GM23338 (cell line): ENCODE results near the gene ASPDH. TPM values are rescaled to one million over a fixed set of nuclear protein-coding genes. Genes with fewer than 3 reads are reported as not detected.

Experiments used
- ATAC-seq: fragments of 200-7000 bp; cut with Tn5 transposase; 3 replicates; pipeline ENCODE4 v1.9.1; 2020
- DNase-seq: peaks from one replicate; pipeline ENCODE4 v3.0.0-alpha.2; 2015; ENCODE audit warnings: low spot score
- H2AFZ ChIP-seq: fragments of 200-600 bp; sonication (generic); 2 replicates; pipeline ENCODE4 v1.8.0; 2016; ENCODE audit warnings: antibody characterized with exemption, mild to moderate bottlenecking, moderate library complexity
- H3F3A ChIP-seq: fragments of 200-600 bp; sonication (generic); replicated peaks from 2 replicates; pipeline ENCODE4 v1.8.0; 2017; ENCODE audit warnings: antibody characterized with exemption, mixed run types, low read depth
- H3K27ac ChIP-seq: fragments of 200-600 bp; sonication (generic); 2 replicates; pipeline ENCODE4 v1.6.1; 2016; ENCODE audit warnings: low read depth
- H3K27me3 ChIP-seq: fragments of 200-600 bp; sonication (generic); 2 replicates; pipeline ENCODE4 v1.8.0; 2016; ENCODE audit warnings: mild to moderate bottlenecking, mixed run types, moderate library complexity; ENCODE audit not compliant: insufficient read depth
- H3K36me3 ChIP-seq: fragments of 200-600 bp; sonication (generic); 2 replicates; pipeline ENCODE4 v1.8.0; 2016; ENCODE audit warnings: mild to moderate bottlenecking; ENCODE audit not compliant: insufficient read depth
- H3K4me1 ChIP-seq: fragments of 200-600 bp; sonication (generic); 2 replicates; pipeline ENCODE4 v1.8.0; 2016; ENCODE audit warnings: mild to moderate bottlenecking, moderate library complexity; ENCODE audit not compliant: insufficient read depth
- H3K4me2 ChIP-seq: fragments of 200-600 bp; sonication (generic); 2 replicates; pipeline ENCODE4 v1.7.1; 2017; ENCODE audit warnings: mixed run types
- H3K4me3 ChIP-seq: fragments of 200-600 bp; sonication (generic); 2 replicates; pipeline ENCODE4 v1.6.1; 2016; ENCODE audit warnings: mixed run types
- H3K79me2 ChIP-seq: fragments of 200-600 bp; sonication (generic); replicated peaks from 2 replicates; pipeline ENCODE4 v1.8.0; 2017; ENCODE audit warnings: mild to moderate bottlenecking; ENCODE audit not compliant: insufficient read depth
- H3K9me2 ChIP-seq: fragments of 200-600 bp; sonication (generic); 2 replicates; pipeline ENCODE4 v1.8.0; 2017; ENCODE audit not compliant: insufficient read depth
- H4K20me1 ChIP-seq: fragments of 200-600 bp; sonication (generic); replicated peaks from 2 replicates; pipeline ENCODE4 v1.8.0; 2017; ENCODE audit warnings: mild to moderate bottlenecking; ENCODE audit not compliant: insufficient read depth
- H3K27ac Mint-ChIP-seq: 2 replicates; pipeline ENCODE4 v1.8.0; 2020; ENCODE audit warnings: inconsistent platforms, mild to moderate bottlenecking, moderate library complexity, mixed read lengths
- H3K27me3 Mint-ChIP-seq: 3 replicates; pipeline ENCODE4 v1.8.0; 2022; ENCODE audit warnings: low read depth, mild to moderate bottlenecking, moderate library complexity, mixed read lengths, inconsistent platforms; ENCODE audit not compliant: insufficient read depth, poor library complexity
- H3K36me3 Mint-ChIP-seq: 3 replicates; pipeline ENCODE4 v1.8.0; 2021; ENCODE audit warnings: low read depth, mild to moderate bottlenecking, inconsistent platforms, moderate library complexity, mixed read lengths
- H3K4me1 Mint-ChIP-seq: 3 replicates; pipeline ENCODE4 v1.8.0; 2020; ENCODE audit warnings: mild to moderate bottlenecking, inconsistent platforms, mixed read lengths
- H3K4me3 Mint-ChIP-seq: 3 replicates; pipeline ENCODE4 v1.8.0; 2021; ENCODE audit warnings: moderate library complexity, mild to moderate bottlenecking, inconsistent platforms, mixed read lengths
- H3K9me3 Mint-ChIP-seq: 3 replicates; pipeline ENCODE4 v1.8.0; 2020; ENCODE audit warnings: moderate library complexity, mild to moderate bottlenecking, inconsistent platforms, mixed read lengths
- CTCF ChIP-seq, 2 experiments: fragments of 200-600 bp in 1 of 2; sonication (generic) in 1 of 2; conservative IDR thresholded peaks; 2 replicates each; pipeline versions ENCODE4 v1.5.1 to v1.6.1; 2016 to 2017; ENCODE audit warnings: antibody characterized with exemption in 2 of 2, low read depth in 2 of 2, mild to moderate bottlenecking in 2 of 2, moderate library complexity in 1 of 2
- ETS1 ChIP-seq: IDR thresholded peaks from 2 replicates; pipeline ENCODE4 v1.6.1; 2016; ENCODE audit warnings: antibody characterized with exemption
- EZH2 ChIP-seq: fragments of 200-600 bp; sonication (generic); IDR thresholded peaks from one replicate; pipeline ENCODE4 v1.8.0; 2017; ENCODE audit warnings: antibody characterized with exemption, mild to moderate bottlenecking, low read depth; ENCODE audit not compliant: unreplicated experiment
- NANOG ChIP-seq: IDR thresholded peaks from 2 replicates; pipeline ENCODE4 v1.6.1; 2016; ENCODE audit warnings: antibody characterized with exemption, borderline replicate concordance
- POLR2AphosphoS5 ChIP-seq: IDR thresholded peaks from 2 replicates; pipeline ENCODE4 v1.6.1; 2016; ENCODE audit warnings: antibody characterized with exemption, low read depth
- REST ChIP-seq: IDR thresholded peaks from one replicate; pipeline ENCODE4 v1.6.1; 2018; ENCODE audit warnings: antibody characterized with exemption; ENCODE audit not compliant: unreplicated experiment
- STAT1 ChIP-seq: IDR thresholded peaks from one replicate; pipeline ENCODE4 v1.6.1; 2016; ENCODE audit warnings: antibody characterized with exemption; ENCODE audit not compliant: unreplicated experiment
- ZNF331 ChIP-seq: fragments of 250-450 bp; sonication (Bioruptor Pico); IDR thresholded peaks from 2 replicates; pipeline ENCODE4 v1.5.0; 2020; ENCODE audit warnings: low read depth, mild to moderate bottlenecking, moderate library complexity
- ZNF462 ChIP-seq: fragments of 250-450 bp; sonication (Bioruptor Pico); IDR thresholded peaks from 2 replicates; pipeline ENCODE4 v1.5.0; 2020; ENCODE audit warnings: mild to moderate bottlenecking, moderate library complexity
- polyA plus RNA-seq: library from polyadenylated mRNA; unstranded; fragments of >200 nt; fragmentation: Nextera tagmentation; extraction: Ambion mirVana; gene quantifications from 2 replicates; pipeline ENCODE4 v1.2.1, GENCODE V29; 2016
- total RNA-seq: library from RNA; depleted of rRNA; stranded (reverse); fragments of >200 nt; shearing (Covaris generic); gene quantifications from 2 replicates; pipeline ENCODE4 v1.2.3, GENCODE V29; 2014

The ASPDH gene
- total and polyA plus RNA-seq, 2 experiments from 2014 or later, result not detected

- peaks cover 16% of the 10 kb centered on the region for H3K27me3 Mint-ChIP-seq
- Histone ChIP-seq H3K79me2 (no peaks in the 10 kb centered on the region), H3K9me2 (no peaks in the 10 kb centered on the region), H3K27ac (no peak overlapping the region), H3K4me3 (no peak overlapping the region), H3K36me3 (no peaks in the 10 kb centered on the region), H2AFZ (no peak overlapping the region), H3F3A (no peaks in the 10 kb centered on the region), H4K20me1 (no peaks in the 10 kb centered on the region), H3K4me2 (no peak overlapping the region), H3K4me1 (peaks cover 3% of the 10 kb centered on the region; the same call in 1 of the 2 replicates), H3K27me3 (peaks cover 73% of the 10 kb centered on the region)
- TF ChIP-seq ETS1 (no peak), REST (no peak), ZNF331 (CRISPR knock-in tag) (no peak), CTCF (conservative IDR thresholded peaks at IDR 0.05; ENCODE audit: low read depth in 2 of 2) (no peak)
- DNase-seq (no peak), ATAC-seq (no peak)
- H3K27ac Mint-ChIP-seq, result no peak overlapping the region
- H3K9me3 Mint-ChIP-seq, result peaks cover 94% of the 10 kb centered on the region
- no peak overlapping the region for H3K4me3 Mint-ChIP-seq
- H3K4me1 Mint-ChIP-seq, result no peaks in the 10 kb centered on the region
- peaks cover 42% of the 10 kb centered on the region for H3K36me3 Mint-ChIP-seq
Measured at GRCh38 chr19:50554212-50554611, 40.5 kb upstream of the ASPDH start.

GRCh38 chr19:50553134-50553703 lies 39.5 kb upstream of the ASPDH start:
- H3K27ac Mint-ChIP-seq, result no peak overlapping the region
- H3K36me3 Mint-ChIP-seq, result peaks cover 35% of the 10 kb centered on the region
- Histone ChIP-seq H4K20me1 (no peaks in the 10 kb centered on the region), H3K4me3 (no peak overlapping the region), H3F3A (no peaks in the 10 kb centered on the region), H3K36me3 (no peaks in the 10 kb centered on the region), H3K79me2 (no peaks in the 10 kb centered on the region), H3K27ac (no peak overlapping the region), H3K4me1 (peaks cover 3% of the 10 kb centered on the region; the same call in 1 of the 2 replicates), H3K4me2 (no peak overlapping the region), H3K27me3 (peaks cover 69% of the 10 kb centered on the region), H3K9me2 (no peaks in the 10 kb centered on the region), H2AFZ (no peak overlapping the region)
- DNase-seq (no peak), ATAC-seq (no peak)
- H3K4me1 Mint-ChIP-seq, result no peaks in the 10 kb centered on the region
- no peak overlapping the region; the same call in 2 of the 3 replicates for H3K4me3 Mint-ChIP-seq
- H3K9me3 Mint-ChIP-seq, result peaks cover 88% of the 10 kb centered on the region
- H3K27me3 Mint-ChIP-seq, result peaks cover 11% of the 10 kb centered on the region
- TF ChIP-seq EZH2 (no peak), ZNF462 (CRISPR knock-in tag) (no peak), STAT1 (no peak), POLR2AphosphoS5 (no peak), NANOG (no peak)
